GM18499 (cell line): ENCODE results near the gene PTGR2.
"Not testable (repeated sequence)": the region's sequence is repeated elsewhere in the genome, so short reads cannot be mapped to it uniquely, and the experiment has no call there.

Experiments used
- ATAC-seq: cut with Tn5 transposase; IDR thresholded peaks from one replicate; pipeline ENCODE4 v1.9.1; 2021; ENCODE audit warnings: moderate number of reproducible peaks; ENCODE audit not compliant: insufficient read depth, unreplicated experiment

PTGR2 gene

GRCh38 chr14:73829526-73830431 lies 21.9 kb upstream of the PTGR2 start:
- ATAC-seq: no peak

- ATAC-seq: no peak
Observed at GRCh38 chr14:73833034-73833433, 18.6 kb upstream of the PTGR2 start.

GRCh38 chr14:73833530-73834260 lies 17.9 kb upstream of the PTGR2 start:
- no peak for ATAC-seq

- no peak for ATAC-seq
Observed at GRCh38 chr14:73834261-73834625, 17.4 kb upstream of the PTGR2 start.

GRCh38 chr14:73838293-73839034 lies 13.2 kb upstream of the PTGR2 start:
- not testable (repeated sequence) for ATAC-seq

GRCh38 chr14:73842201-73842600 lies 9.4 kb upstream of the PTGR2 start:
- no peak for ATAC-seq

GRCh38 chr14:73842851-73843250 lies 8.8 kb upstream of the PTGR2 start:
- no peak for ATAC-seq

GRCh38 chr14:73843296-73843695 lies 8.3 kb upstream of the PTGR2 start:
- ATAC-seq: no peak

- ATAC-seq: no peak
Observed at GRCh38 chr14:73846947-73847346, 4.7 kb upstream of the PTGR2 start.

- ATAC-seq: no peak
Observed at GRCh38 chr14:73851000-73851399, 631 bp upstream of the PTGR2 start.

- ATAC-seq: no peak
Observed at GRCh38 chr14:73859145-73859544, 7.5 kb downstream of the PTGR2 start.

- no peak for ATAC-seq
Observed at GRCh38 chr14:73861073-73861472, 9.4 kb downstream of the PTGR2 start.

- no peak for ATAC-seq
Observed at GRCh38 chr14:73862480-73862879, 10.8 kb downstream of the PTGR2 start.

- no peak for ATAC-seq
Observed at GRCh38 chr14:73863209-73863608, 11.6 kb downstream of the PTGR2 start.

- no peak for ATAC-seq
Observed at GRCh38 chr14:73865534-73866113, 14.0 kb downstream of the PTGR2 start.

GRCh38 chr14:73869754-73870153 lies 18.1 kb downstream of the PTGR2 start:
- ATAC-seq: not testable (repeated sequence)

GRCh38 chr14:73870525-73871235 lies 19.0 kb downstream of the PTGR2 start:
- ATAC-seq: no peak

- no peak for ATAC-seq
Observed at GRCh38 chr14:73873660-73874059, 22.0 kb downstream of the PTGR2 start.

- ATAC-seq: no peak
Observed at GRCh38 chr14:73877790-73878189, 26.2 kb downstream of the PTGR2 start.

GRCh38 chr14:73878436-73878835 lies 26.8 kb downstream of the PTGR2 start:
- no peak for ATAC-seq
